CD4-positive, alpha-beta T cell treated with Interferon gamma for 1 hour (primary cell): ENCODE measurements around the gene CRYBB3.

Source experiments
- DNase-seq: peaks from one replicate; pipeline ENCODE4 v3.0.0-alpha.2; 2020

The CRYBB3 gene

GRCh38 chr22:25199731-25200520 is at the start of gene CRYBB3:
CRYBB3 (plus strand) TSS chr22:25199858; CDS start chr22:25201397, 1,539 bp downstream.
- DNase-seq = no peak

DNA sequence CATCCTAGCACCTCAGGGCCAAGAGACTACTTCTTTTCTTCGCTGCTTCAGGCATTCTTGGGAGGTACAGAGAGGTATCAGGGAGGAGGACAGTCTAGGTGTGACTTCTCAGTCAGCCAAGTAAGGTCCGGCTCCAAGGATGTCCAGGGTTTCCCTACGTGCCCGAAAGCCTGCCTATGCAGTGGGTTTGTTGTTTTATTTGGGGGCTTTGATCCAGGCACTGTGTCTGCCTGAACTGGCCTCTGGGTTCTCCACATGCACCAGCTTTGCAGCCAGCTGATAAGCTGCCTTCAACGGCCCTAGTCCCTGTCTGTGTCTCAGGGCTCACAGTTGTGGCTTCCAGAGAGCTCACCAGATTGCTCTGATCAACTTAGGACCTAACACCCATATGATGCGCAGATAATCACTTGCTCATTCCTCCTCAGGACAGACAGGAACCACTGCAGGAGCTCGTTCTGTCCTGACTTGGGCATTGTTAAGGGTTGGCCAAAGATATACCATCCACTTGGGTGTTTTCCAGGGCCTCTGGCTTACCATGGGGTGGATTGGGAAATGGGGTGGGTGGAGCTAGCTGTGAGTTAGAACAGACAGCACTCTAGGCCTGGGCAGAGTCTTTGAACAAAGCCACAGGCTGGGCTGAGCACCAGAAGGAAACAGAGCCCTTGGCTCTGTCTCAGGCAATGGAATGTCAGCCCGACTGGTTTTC is 45.5 kb upstream of the CRYBB3 start:
- no peak for DNase-seq

GRCh38 chr22:25154667-25154999 is 45.0 kb upstream of the CRYBB3 start:
- no peak for DNase-seq

GRCh38 chr22:25156736-25157135 is 42.9 kb upstream of the CRYBB3 start:
- no peak for DNase-seq

DNA sequence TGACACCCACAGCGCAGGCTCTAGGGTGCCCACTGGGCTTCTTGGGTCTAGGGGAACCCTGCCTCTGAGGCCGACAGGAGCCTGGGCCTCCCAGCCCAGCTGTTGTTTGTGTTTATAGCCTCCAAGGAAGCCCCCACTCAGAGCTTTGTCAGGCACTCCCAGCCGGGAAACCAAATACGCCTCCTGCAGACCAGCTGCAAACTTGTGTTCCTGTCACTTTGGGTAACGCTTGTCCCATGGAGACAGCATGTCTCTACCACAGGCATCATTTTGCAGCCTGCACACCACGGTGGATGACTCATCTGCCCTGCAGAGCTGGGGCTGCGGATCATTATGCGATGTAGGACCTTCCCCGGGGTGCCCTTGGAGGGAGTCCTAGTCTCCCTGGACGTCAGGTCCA is 40.6 kb upstream of the CRYBB3 start:
- no peak for DNase-seq

GRCh38 chr22:25160120-25160996 is 39.3 kb upstream of the CRYBB3 start:
- DNase-seq = no peak

DNA sequence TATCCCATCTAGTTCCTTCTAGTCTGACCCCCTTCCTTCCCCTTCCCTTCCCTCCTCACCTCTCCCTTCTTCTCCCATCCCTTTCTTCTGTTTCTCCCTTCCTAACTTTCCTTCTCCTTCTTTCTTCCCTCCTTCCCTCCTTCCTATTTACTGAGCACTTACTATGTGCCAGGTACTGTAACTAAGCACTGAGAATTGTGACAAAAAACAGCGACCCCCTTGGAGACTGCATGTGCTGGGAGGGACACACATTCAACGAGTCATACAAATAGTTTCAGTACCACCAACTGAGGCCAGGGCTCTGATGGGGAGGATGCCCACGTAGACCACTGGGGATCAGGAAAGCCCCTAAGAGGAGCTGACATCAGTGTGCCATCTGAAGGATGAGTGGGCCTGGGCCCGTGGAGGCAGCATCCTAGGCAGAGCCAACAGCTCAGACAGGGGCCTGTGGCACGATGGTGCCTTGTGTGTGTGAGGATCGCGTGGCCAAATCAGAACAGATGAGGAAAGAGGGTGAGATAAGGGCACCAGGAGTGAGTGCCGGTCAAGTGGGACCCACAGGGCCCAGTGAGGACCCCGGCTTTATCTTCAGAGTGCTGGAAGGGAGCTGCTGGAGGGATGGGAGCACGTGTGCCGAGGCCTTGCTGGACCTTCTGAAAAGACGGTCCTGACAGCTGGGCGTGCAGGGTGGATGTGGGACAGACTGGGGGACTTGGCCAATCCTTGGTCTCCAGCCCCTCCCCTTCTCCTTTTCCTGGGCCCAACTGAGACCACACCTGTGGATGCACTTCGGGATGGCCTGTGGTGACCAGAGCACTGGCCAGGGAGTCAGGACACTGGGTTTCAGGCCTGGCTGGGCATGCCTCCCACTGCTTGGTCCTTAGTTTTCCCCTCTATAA is 38.4 kb upstream of the CRYBB3 start:
- DNase-seq = no peak

- DNase-seq = no peak
Measured at GRCh38 chr22:25161916-25162530, 37.6 kb upstream of the CRYBB3 start.

GRCh38 chr22:25162561-25162960 is 37.1 kb upstream of the CRYBB3 start:
- no peak for DNase-seq

DNA sequence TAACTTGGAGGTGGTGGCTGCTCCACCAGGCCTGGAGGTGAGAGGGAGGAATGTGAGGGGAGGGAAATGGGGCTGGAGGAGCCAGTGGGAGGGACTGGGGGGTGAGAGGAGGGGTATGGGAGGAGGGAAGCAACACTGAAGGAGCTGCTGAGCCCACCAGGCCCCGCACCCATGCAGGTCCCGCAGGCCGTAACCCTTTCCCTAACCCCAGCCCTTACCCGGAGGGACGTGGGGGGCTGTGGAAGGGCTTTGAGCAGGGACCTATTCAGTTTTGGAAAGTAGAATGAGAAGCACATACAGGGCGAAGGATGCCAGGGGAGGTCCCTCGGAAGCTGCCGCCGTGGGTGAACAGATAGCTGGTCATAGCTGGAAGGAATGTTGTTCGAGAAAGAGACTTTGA is 33.9 kb upstream of the CRYBB3 start:
- no peak for DNase-seq

GRCh38 chr22:25166266-25167040 is 33.2 kb upstream of the CRYBB3 start:
- DNase-seq = no peak

- DNase-seq = no peak
Measured at GRCh38 chr22:25167082-25167481, 32.6 kb upstream of the CRYBB3 start.

GRCh38 chr22:25167834-25168601 is 31.6 kb upstream of the CRYBB3 start:
- no peak for DNase-seq

DNA sequence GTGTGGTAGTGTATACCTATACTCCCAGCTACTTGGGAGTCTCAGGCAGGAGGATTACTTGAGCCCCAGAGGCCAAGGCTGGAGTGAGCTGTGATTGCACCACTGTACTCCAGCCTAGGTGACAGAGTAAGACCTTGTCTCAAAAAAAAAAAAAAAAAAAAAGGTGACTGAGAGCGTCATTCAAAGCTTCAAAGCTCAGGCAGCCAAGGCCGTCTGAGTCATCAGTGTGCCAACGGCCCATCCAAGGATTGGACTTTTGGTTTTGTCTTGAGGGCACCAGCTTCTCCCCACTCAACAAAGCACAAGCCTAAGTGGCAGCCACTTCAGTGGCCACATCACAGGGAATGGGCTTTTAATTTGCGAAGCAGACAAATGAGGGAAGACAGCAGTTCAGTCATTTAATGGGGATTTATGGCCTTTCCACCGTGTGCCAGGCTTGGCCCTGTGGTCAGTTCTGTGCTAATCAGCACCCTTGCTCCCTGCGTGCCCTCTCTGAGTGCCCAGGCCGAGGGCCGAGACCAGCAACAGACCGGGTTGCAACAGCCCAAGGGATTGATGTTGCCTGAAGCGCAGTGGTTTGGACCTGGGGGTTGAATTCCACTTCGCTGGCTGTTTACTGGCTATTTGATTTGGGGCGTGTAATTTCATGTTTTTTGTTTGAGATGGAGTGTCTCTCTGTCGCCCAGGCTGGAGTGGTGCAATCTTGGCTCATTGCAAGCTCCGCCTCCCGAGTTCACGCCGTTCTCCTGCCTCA is 30.2 kb upstream of the CRYBB3 start:
- no peak for DNase-seq

DNA sequence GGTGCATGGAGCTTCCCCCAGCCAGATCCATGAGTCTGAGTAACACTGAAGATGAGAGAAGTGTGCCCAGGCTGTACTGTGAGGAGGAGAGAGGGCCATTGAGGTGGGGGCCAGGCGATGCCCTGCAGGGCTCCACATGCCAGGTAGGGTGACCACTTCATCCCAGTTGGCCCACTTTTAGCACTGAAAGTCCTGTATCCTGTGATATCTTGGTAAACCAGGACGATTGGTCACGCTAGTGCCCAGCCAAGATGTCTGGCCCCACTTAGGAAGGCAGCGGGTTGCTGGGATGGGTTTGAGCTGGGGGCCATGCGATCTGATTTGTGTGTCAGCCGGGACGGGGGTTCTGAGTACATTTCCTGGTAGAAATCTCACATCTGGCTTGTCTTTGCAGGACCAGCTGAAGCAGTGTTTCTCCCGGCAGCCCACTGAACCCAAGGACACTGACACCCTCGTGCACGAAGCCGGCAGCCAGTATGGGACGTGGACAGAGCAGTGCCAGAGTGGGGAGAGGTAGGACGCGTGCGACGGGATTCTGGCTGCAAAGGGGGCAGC is 29.2 kb upstream of the CRYBB3 start:
- DNase-seq = no peak

GRCh38 chr22:25172153-25172552 is 27.5 kb upstream of the CRYBB3 start:
- peak; percentile 14 for DNase-seq

GRCh38 chr22:25174156-25174887 is 25.3 kb upstream of the CRYBB3 start:
- DNase-seq = no peak

- no peak for DNase-seq
Measured at GRCh38 chr22:25174888-25175411, 24.7 kb upstream of the CRYBB3 start.
